Endothelial cell of hepatic sinusoid (primary cell): ENCODE measurements around the gene IGFBP2.

ENCODE experiments used
- in situ Hi-C: cut with HindIII; loops from 2 replicates; pipeline ENCODE4 v1.10.0; 2017; ENCODE audit warnings: low sequenced_read_pairs

Gene IGFBP2

DNA sequence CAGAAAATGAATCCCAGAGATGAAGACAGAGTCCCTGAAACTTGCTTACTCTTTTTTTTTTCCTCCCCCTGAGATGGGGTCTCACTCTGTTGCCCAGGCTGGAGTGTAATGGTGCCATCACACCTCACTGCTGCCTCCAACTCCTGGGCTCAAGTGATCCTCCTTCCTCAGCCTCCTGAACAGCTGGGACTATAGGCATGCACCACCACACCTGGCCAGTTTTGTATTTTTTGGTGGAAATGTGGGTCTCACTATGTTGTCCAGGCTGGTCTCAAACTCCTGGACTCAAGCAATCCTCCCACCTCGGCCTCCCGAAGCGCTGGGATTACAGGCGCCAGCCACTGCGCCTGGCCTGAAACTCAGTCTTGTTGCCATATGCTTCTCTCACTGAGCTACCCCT, 27.8 kb downstream of the IGFBP2 start:
- in situ Hi-C loops = no loop called here

DNA sequence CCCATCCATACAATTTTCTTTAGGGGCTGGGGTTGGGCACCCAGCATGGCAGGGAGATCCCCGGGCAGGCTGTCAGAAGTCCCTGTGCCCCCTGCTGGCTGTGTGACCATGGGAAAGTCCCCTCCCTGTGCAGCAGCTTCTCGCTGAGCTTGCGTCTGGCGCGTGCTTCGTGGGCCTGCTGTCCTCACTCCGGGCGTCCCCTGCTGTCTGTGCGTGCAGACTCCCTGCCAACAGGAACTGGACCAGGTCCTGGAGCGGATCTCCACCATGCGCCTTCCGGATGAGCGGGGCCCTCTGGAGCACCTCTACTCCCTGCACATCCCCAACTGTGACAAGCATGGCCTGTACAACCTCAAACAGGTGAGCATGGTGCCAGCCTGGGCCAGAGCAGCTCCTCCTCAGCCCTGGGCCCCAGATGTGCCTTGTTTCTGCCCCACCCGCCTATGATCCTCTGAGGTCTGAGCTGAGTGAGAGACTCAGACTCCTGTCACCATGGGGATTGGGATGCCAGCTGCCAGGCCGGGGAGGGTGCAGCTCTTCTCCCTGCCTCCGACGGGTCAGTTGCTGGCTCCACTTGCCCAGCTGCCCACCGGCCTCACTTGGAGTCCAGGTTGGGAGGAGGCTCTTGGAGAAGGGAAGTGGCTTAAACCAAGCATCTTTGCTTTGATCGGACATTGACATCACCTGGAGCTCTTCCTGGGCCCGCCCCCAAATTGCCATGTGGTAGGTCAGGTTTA, 28.6 kb downstream of the IGFBP2 start:
- in situ Hi-C loops = no loop called here

DNA sequence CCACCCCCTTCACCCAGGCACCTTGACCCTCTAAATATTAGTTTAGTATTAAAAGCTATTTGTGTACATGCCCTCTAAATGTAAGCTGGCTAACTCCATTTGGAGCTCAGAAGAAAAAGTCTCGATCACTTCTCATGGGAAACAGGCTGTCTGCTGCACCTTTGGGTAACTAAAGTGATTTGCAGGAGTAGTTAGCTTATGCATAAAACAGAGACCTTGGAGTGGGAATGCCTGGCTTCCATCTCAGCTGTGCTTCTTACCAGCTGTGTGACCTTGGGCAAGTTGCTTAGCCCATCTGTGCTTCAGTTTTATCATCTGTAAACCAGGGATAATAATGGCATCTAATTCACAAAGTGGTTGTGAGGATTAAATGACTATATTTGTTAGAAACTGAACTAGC, 29.9 kb downstream of the IGFBP2 start:
- in situ Hi-C loops = no loop called here

DNA sequence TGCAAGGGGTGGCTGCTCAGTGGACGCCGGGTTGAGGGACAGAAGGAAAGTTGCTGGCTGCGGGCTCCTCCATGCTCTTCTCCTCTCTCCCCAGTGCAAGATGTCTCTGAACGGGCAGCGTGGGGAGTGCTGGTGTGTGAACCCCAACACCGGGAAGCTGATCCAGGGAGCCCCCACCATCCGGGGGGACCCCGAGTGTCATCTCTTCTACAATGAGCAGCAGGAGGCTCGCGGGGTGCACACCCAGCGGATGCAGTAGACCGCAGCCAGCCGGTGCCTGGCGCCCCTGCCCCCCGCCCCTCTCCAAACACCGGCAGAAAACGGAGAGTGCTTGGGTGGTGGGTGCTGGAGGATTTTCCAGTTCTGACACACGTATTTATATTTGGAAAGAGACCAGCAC, 30.6 kb downstream of the IGFBP2 start:
- in situ Hi-C loops = no loop called here

DNA sequence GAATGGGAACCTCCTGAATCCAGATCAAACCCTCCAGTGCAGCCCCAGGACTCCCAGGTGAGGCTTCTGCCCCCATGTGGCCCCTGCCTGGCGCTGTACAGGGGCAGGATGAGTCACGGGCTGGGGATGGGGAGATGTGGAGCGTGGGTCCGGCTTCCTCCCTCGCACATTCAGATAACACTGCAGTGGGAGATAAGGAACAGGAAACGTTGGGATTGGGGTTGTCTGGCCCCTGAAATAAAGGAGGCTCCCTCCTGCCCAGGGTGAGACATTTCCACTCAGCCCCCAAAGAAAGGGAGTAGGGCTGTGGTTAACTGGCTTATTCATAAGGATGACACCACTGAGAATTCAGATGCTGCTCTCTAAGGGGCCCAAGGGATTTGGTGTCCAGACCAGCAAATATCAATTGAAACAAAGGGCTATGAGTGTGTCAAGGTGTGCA, 31.4 kb downstream of the IGFBP2 start:
- in situ Hi-C loops = no loop called here

DNA sequence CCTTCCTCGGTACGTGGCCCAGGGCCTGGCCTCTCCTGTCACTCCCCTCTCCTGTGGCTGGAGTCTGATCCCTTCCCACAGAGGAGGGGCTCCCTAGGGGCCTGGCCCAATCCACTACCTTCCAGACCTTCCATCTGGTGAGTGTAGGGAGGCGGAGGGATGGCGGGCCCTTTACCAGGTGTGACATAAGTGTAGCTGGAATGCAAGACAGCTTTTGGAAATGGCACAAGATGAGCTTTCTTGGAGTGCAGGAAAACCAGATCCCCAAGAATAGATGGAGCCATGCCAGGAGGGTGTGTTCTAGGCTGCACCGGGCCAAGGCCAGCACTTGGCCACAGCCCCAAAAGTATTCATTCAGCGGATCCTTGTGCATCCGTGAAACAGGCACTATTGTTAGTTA, 32.0 kb downstream of the IGFBP2 start:
- in situ Hi-C loops = no loop called here

DNA sequence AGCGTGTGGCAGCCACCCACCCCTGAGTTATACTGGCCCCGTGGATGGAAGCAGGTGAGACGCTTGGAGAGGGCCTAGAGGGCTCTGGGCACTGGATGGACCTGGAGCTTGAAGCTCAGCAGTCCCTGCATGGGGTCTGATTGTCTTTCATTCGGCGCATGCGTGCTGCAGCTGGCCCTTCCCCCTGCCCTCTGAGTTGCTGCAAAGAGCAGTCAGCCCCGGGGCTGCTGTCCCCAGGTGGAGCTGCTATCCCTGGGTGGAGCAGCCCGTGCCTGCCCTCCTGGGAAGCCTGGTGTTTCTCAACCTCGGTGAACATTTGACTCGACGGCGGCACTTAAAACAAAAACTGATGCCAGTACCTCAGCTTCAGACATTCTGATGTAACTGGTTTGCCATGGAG, 32.5 kb downstream of the IGFBP2 start:
- in situ Hi-C loops = no loop called here

DNA sequence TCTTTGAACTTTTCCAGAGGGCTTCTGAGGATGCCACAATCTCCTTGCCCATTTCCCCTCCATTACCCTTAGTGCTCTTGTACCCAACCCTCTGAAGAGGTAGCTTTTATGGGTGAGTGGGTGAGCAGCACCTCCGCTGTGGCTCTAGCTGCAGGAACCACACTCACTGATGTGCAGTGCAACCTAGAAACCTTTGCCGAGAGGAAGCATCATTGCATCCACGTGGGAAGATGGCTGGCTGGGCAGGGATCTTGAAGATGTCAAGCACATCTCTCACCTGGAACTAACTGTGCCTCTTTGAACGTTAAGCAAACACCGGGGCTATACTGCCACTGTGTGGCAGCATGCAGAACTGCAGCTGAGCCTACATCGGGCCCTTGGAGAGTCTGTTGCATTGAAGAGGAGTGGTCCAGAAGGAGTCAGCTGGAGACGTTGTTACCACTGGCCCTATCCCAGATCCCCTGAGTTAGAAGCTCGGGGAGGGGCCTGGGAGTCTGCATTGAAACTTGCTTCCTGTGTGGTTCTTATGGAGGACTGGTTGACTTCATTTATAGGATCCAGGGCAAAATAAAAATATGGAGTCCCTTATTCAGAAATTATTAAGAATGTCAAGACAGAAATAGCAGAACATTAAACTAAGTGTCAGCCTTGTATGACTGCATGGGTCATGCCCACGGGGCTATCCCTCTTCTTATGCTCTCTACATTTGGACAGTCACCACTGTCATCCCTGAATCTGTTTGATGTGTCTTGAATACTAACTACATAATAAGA, 33.4 kb downstream of the IGFBP2 start:
- in situ Hi-C loops = no loop called here

DNA sequence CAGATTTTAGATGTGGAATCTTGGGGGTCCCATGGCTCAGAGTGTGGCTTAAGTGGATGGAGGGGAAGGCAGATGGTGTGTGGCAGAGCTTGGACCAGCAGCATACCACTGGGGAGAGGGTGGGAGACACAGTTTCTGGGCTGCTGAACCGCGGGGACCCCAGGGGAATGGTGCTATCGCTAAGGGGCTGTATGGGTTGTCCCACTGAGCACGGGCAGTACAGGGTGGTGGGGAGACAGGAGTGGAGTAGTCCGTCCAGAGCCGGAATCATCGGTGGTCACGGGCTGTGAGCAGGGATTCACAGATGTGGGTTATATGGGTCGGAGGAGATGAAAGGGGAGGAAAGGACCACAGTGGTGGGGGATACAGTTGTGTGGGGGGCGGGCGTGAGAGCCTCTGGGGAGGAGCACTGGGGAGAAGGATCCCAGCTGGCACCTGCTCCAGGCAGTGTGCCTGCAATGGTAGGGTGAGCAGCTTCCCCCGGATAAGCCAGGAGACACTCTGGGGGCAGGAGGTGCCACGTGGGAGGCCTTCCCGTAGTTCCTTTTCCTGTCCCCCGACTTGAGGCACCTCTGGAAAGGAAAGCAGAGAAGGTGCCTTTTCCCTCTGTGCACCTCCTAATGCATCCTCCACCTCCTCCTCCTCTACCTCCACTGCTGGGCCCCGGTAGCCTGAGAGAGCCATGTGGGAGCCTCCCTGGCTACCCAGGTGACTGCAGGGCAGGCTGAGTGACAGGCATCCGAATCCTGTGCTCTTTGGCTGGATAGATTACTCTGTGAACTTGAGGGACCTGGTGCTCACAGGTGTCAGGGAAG, 37.3 kb downstream of the IGFBP2 start:
- in situ Hi-C loops = no loop called here

DNA sequence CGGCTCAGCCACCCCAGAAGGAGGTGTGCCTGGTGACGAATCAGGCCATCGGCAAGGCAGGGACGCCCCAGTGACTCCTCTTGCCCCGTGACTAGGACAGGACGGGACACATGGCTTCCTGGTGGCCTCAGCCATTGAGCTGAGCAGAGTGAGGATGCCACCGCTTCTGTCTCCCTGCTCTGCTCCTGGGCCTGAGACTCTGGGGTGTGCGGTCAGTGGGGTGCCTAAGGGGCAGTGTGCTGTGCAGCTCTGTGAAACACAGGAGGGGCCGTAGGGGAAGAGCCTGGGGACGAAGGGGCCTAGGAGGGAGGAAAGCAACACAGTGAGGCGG, 37.8 kb downstream of the IGFBP2 start:
- in situ Hi-C loops = no loop called here

DNA sequence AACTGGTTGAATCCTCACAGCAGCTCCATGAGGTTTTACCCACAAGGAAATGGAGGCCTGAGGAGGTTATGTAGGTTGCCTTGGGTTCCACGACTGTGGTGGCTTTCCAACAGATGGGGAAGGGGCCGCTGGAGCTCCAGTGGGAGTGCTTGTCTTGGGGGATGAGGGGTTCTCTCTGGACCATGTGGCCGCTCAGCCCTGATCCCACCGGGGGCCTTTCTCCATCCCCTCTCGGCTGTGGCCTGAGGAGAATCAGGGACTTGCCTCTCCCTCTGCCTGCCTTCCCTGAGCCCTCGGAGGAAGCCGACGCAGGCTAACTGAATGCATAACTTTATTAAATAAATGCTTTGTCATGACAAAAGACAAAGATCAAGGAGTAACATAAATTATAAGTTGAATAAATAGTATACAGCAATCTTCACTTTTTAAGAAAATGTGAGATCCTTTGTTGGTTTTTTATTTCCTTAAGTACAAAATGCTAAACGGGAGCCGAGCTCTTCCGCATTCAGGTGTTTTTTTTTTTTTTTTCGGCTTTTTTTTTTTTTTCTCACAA, 38.6 kb downstream of the IGFBP2 start:
- in situ Hi-C loops = no loop called here

DNA sequence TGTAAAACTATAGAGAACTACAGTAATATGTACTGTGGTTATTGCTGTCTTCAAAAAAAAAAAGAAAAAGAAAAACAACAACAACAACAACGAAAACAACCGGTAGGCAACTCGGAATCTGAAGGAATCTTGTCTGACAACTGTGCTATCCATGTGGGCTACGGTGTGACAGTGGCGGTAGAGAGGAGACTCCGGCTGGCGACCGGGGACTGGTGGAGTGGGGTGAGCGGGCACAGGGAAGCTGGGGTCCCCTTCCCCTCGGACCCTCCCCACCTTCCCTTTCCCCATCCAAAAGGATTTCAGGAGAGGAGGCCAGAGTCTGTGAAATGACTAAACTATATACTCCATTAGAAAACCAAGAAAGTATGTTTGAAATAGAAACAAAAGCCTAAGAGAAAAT, 39.2 kb downstream of the IGFBP2 start:
- in situ Hi-C loops = no loop called here

DNA sequence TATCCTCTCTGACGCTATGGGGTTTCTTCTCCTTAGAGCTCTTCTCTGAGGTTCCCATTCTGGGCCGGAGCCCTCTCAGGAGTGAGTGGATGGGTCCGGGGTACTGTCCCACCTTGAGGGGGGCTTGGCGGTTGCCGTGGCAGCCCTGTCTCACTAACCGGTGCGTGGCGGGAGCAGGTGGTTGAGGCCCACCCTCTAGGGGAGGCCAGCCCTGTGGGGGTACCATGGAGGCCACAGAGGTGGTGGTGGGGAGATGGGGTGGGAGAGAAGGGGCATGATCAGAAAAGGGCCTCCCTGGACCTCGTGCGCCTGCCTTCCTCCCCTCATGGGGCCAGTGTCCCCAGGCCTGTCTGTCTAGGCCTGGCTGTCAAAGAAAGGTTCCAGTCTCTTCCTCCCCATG, 39.8 kb downstream of the IGFBP2 start:
- in situ Hi-C loops = no loop called here

DNA sequence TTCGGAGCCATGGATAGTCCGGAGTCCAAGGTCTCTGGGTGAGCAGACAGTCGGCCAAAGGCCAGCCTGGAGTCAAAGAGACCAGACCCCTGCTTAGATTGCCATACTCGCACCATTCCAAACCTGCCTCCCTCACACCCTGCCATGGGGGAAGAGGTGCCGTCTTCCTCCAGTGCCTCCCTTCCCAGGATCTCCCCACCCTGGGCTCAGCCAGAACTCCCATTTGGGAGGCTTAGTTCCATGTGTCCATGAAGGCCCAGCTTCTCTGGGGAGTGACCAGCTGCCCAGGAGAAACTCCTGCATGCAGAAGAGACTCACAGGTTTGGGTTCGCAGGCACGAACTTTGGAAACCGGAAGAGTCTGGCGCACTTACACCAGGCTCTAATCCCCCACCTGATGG, 40.4 kb downstream of the IGFBP2 start:
- in situ Hi-C loops = no loop called here

DNA sequence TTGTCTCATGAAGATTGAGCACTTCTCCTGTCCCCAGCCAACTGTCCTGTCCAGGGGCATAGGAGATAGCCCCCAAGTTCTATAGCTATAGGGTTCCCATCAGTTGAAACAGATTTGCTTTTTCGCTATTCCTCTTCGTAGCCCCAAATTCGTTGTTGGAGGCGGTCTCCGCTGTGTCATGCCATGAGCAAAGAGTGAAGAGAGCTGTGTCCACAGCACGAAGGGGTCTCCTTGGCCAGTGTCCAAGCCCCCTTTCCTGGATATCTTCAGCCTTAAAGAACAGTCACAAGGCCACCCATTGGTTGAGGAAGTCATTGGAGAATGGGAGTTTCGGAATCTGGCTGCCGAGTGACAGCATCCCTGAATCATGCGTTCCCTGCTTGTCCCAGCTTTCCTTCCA, 41.2 kb downstream of the IGFBP2 start:
- in situ Hi-C loops = no loop called here

DNA sequence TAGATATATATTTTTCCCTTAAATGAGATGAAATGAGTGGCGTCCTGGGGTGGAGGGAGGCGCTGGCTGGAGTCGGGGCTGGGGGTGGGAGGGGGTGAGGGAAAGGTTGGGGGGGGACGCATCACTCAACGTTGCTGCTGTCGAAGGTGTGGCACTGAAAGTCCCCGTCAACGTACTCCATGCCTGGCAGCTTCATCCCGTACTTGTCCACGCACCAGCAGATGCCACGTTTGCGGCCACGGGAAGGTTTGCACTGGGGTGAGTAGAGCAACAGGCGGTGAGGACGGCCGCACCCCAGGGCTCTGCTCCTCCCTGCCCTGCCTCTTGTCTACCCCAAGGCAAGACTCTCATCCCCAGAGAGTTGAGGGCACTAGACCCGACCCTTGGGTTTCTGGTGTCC, 43.4 kb downstream of the IGFBP2 start:
- in situ Hi-C loops = loop anchor here (25.0 kb wide), 1 partner anchor 836 kb away; no protein-coding TSS in a partner anchor

DNA sequence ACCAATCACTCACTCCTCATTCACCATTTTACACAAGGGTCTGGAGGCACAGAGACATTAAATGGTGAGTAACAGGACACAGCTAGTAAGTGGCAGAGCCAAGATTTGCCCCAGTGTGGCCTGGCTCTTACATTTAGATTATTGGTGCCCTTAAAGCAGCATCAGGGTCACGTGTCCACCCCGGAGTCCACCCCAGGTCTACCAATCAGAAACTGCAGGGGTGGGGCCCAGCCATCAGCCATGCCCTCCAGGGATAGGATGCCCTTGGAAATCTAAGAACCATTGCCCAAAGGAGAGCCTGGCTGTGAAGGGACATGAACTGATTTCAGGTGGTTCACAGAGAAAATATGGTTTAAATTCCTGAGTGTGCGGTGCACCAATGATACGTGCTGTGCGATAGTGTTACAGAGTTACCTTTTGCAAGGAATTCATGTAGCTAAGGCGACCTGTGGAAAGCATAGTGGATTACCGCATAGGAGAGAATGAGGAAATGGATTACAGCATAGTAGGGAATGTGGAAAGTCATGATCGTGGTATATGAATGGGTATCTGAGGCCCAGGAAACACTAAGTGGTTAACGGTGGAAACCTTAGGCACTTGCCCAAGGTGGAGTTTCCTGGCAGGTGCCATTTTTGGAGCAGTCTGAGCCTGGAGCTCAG, 44.3 kb downstream of the IGFBP2 start:
- in situ Hi-C loops = loop anchor here (25.0 kb wide), 1 partner anchor 835 kb away; no protein-coding TSS in a partner anchor

DNA sequence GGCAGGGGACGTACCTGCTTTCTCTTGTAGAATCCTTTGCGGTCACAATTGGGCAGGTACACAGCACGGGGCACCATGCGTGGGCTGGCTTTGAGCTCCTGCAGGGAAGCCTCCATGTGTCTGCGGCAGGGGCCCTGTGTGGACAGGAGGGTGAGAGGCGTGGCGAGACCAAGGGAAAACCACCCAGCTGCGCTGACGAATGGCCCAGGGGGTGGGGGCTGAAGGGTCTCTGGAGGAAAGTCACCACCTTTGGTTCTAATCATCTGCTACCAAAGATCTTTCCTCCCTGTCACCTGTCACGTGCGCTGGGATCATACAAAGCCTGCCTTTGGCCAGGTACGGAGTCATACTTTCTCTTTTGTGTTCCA, 44.9 kb downstream of the IGFBP2 start:
- in situ Hi-C loops = loop anchor here (25.0 kb wide), 1 partner anchor 834 kb away; no protein-coding TSS in a partner anchor

DNA sequence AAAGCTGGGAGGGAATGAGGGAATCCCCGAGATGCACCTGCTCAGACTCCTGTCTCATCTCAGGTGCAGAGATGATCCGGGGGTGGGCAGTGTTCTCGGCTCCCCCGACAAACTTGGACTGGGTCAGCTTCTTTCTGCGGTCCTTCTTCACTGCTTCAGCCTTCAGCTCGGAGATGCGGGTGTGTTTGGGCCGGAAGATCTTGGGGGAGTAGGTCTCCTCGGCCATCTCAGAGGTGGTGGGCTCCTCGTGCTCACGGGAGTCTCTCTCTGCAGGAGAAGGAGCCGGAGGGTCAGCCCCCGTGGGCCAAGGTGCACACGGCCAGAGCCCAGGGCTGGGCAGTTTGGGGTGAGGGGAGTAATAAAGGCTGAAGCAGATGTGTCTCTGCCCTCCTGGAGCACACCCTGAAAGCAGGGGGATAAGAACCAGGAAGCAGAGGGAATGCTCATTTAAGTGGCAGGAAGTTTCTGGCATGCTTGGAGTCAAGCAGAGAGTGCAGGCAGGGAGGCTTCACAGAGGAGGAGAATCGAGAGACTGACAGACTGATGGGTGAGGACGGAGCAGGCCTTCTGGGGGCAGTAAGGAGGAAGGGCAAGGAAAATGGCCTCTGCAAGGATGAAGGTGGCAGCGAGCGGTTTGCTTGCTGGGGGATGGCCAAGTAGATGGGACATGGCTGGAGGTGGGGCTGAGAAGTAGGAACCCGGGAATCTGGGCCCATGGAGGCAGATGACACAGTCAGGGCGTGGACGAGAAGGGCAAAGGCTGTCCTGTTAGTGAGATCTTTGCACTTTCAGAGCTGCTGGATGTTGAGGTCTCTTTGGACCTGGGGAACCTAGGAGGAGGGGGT, 45.8 kb downstream of the IGFBP2 start:
- in situ Hi-C loops = loop anchor here (25.0 kb wide), 1 partner anchor 833 kb away; no protein-coding TSS in a partner anchor

DNA sequence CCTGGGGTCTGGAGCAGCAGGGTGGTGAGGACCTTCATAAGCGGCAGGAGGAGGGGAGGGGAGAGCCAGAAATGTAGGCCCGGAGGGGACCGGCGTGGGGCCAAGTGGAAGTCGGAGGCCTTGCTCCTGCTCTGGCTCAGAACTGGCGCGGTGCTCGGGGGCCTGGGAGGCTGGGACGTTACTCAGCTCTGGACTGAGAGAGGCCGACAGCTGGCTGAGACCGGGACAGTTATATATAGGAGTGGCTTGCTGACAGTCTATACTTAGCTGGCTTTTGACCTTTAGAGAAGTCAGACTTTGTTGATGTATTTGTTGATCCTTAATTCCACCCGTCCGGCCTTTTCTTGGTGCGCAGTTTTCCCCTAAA, 46.4 kb downstream of the IGFBP2 start:
- in situ Hi-C loops = loop anchor here (25.0 kb wide), 1 partner anchor 833 kb away; no protein-coding TSS in a partner anchor
